ENCODE results near the gene PPP6R2.

Gene PPP6R2

GRCh38 chr22:50357222-50357621 is 14.1 kb downstream of the PPP6R2 start:
- no peaks in the 10 kb centered on the region for H3K27me3 Mint-ChIP-seq (ENCODE audit: low read depth, poor library complexity)

GRCh38 chr22:50357756-50358155 is 14.6 kb downstream of the PPP6R2 start:
- no peak for TF ChIP-seq CTCF (IDR thresholded peaks at IDR 0.05)
- H3K27me3 Mint-ChIP-seq (ENCODE audit: low read depth, poor library complexity), result no peaks in the 10 kb centered on the region
- no peak overlapping the region for H3K4me3 Mint-ChIP-seq
- H3K27ac Mint-ChIP-seq, result no peak overlapping the region
- peaks cover 51% of the 10 kb centered on the region for H3K36me3 Mint-ChIP-seq (ENCODE audit: low read depth)
- peaks cover 3% of the 10 kb centered on the region for H3K4me1 Mint-ChIP-seq
- H3K9me3 Mint-ChIP-seq, result peaks cover 6% of the 10 kb centered on the region
- no peak for DNase-seq

More at GRCh38 chr22:50357222-50357621, 14.1 kb downstream of the PPP6R2 start:
- no peak for TF ChIP-seq CTCF (IDR thresholded peaks at IDR 0.05)
- no peak for DNase-seq
- Mint-ChIP-seq H3K36me3 (ENCODE audit: low read depth) (peaks cover 51% of the 10 kb centered on the region), H3K9me3 (peaks cover 6% of the 10 kb centered on the region), H3K4me1 (no peaks in the 10 kb centered on the region), H3K27ac (no peak overlapping the region), H3K4me3 (no peak overlapping the region)

- Mint-ChIP-seq H3K27me3 (ENCODE audit: low read depth, poor library complexity) (no peaks in the 10 kb centered on the region), H3K36me3 (ENCODE audit: low read depth) (peaks cover 53% of the 10 kb centered on the region), H3K27ac (no peak overlapping the region), H3K9me3 (peaks cover 6% of the 10 kb centered on the region), H3K4me1 (peaks cover 8% of the 10 kb centered on the region), H3K4me3 (no peak overlapping the region)
- no peak for TF ChIP-seq CTCF (IDR thresholded peaks at IDR 0.05)
- DNase-seq, result no peak
Measured at GRCh38 chr22:50360578-50360977, 17.5 kb downstream of the PPP6R2 start.

GRCh38 chr22:50361222-50361621 is 18.1 kb downstream of the PPP6R2 start:
- no peak overlapping the region for H3K4me3 Mint-ChIP-seq
- TF ChIP-seq CTCF (IDR thresholded peaks at IDR 0.05), result no peak
- H3K9me3 Mint-ChIP-seq, result peaks cover 6% of the 10 kb centered on the region
- H3K27me3 Mint-ChIP-seq (ENCODE audit: low read depth, poor library complexity), result no peaks in the 10 kb centered on the region
- no peak for DNase-seq
- no peak overlapping the region for H3K27ac Mint-ChIP-seq
- peaks cover 55% of the 10 kb centered on the region for H3K36me3 Mint-ChIP-seq (ENCODE audit: low read depth)
- peaks cover 8% of the 10 kb centered on the region for H3K4me1 Mint-ChIP-seq

- Mint-ChIP-seq H3K4me1 (peaks cover 13% of the 10 kb centered on the region), H3K27ac (no peak overlapping the region)
Measured at GRCh38 chr22:50361688-50362087, 18.6 kb downstream of the PPP6R2 start.

More at GRCh38 chr22:50361688-50362087, 18.6 kb downstream of the PPP6R2 start:
- no peaks in the 10 kb centered on the region for H3K27me3 Mint-ChIP-seq (ENCODE audit: low read depth, poor library complexity)
- H3K4me3 Mint-ChIP-seq, result no peak overlapping the region
- no peak for DNase-seq
- peaks cover 6% of the 10 kb centered on the region for H3K9me3 Mint-ChIP-seq
- TF ChIP-seq CTCF (IDR thresholded peaks at IDR 0.05), result no peak
- peaks cover 57% of the 10 kb centered on the region for H3K36me3 Mint-ChIP-seq (ENCODE audit: low read depth)

All from nephron progenitor cell (in vitro differentiated cells).